Keratinocyte (primary cell): ENCODE results near the gene MOAP1. TPM values are rescaled to one million over a fixed set of nuclear protein-coding genes. Genes with fewer than 3 reads are reported as not detected.
"Not testable (repeated sequence)": the region's sequence is repeated elsewhere in the genome, so short reads cannot be mapped to it uniquely, and the experiment has no call there.

ENCODE experiments used
- DNase-seq: peaks from one replicate; pipeline ENCODE4 v3.0.0-alpha.2; 2011; ENCODE audit warnings: low read depth, missing footprints, low spot score
- FAIRE-seq: peaks from 2 replicates; lab custom pipeline; 2011; peaks lifted over from hg19 to GRCh38; lab: Jason Lieb, UNC
- H2AFZ ChIP-seq: 2 replicates; pipeline ENCODE4 v1.6.0; 2012; ENCODE audit warnings: low read length, control low read depth, inconsistent platforms; ENCODE audit not compliant: control insufficient read depth
- H3K27ac ChIP-seq: 2 replicates; pipeline ENCODE4 v1.5.1; 2011; ENCODE audit warnings: low read length; ENCODE audit not compliant: control insufficient read depth, insufficient read depth
- H3K27me3 ChIP-seq: 3 replicates; pipeline ENCODE4 v1.6.0; 2011; ENCODE audit warnings: low read length; ENCODE audit not compliant: control insufficient read depth, insufficient read depth; ENCODE audit errors: extremely low read depth
- H3K36me3 ChIP-seq, 2 experiments: 2 replicates in 1 of 2; 3 replicates in 1 of 2; pipeline ENCODE4 v1.5.1; 2011; ENCODE audit warnings: low read length in 2 of 2, mild to moderate bottlenecking in 1 of 2; ENCODE audit not compliant: control insufficient read depth in 2 of 2, insufficient read depth in 2 of 2; ENCODE audit errors: extremely low read depth in 1 of 2
- H3K4me1 ChIP-seq: 3 replicates; pipeline ENCODE4 v1.5.1; 2011; ENCODE audit warnings: low read length; ENCODE audit not compliant: control insufficient read depth, insufficient read depth; ENCODE audit errors: extremely low read depth
- H3K4me2 ChIP-seq: 3 replicates; pipeline ENCODE4 v1.6.0; 2011; ENCODE audit warnings: low read depth, low read length; ENCODE audit not compliant: control insufficient read depth, insufficient read depth; ENCODE audit errors: extremely low read depth
- H3K4me3 ChIP-seq, 3 experiments: fragments of 200-600 bp in 1 of 3; sonication (generic) in 1 of 3; 2 replicates in 2 of 3; 3 replicates in 1 of 3; pipeline ENCODE4 v1.5.1; 2011 to 2016; ENCODE audit warnings: low read length in 3 of 3, mild to moderate bottlenecking in 3 of 3, control low read depth in 2 of 3, inconsistent platforms in 1 of 3, low read depth in 1 of 3, mixed read lengths in 1 of 3, mixed run types in 1 of 3, moderate library complexity in 1 of 3; ENCODE audit not compliant: control insufficient read depth in 2 of 3, insufficient read depth in 2 of 3; ENCODE audit errors: extremely low read depth in 1 of 3
- H3K79me2 ChIP-seq: 2 replicates; pipeline ENCODE4 v1.6.0; 2012; ENCODE audit warnings: low read length; ENCODE audit not compliant: control insufficient read depth, insufficient read depth
- H3K9ac ChIP-seq: 3 replicates; pipeline ENCODE4 v1.6.0; 2011; ENCODE audit warnings: low read length; ENCODE audit not compliant: control insufficient read depth, insufficient read depth; ENCODE audit errors: extremely low read depth
- H3K9me1 ChIP-seq: 3 replicates; pipeline ENCODE4 v1.6.0; 2011; ENCODE audit warnings: low read length; ENCODE audit not compliant: control insufficient read depth, insufficient read depth; ENCODE audit errors: extremely low read depth
- H3K9me3 ChIP-seq: 2 replicates; pipeline ENCODE4 v1.5.1; 2012; ENCODE audit warnings: low read depth, low read length; ENCODE audit not compliant: control insufficient read depth
- H4K20me1 ChIP-seq: 3 replicates; pipeline ENCODE4 v1.6.0; 2011; ENCODE audit warnings: low read length; ENCODE audit not compliant: control insufficient read depth, insufficient read depth; ENCODE audit errors: extremely low read depth
- EZH2 ChIP-seq: IDR thresholded peaks from one replicate; pipeline ENCODE4 v1.6.1; 2012; ENCODE audit warnings: inconsistent platforms, mild to moderate bottlenecking, low read length, moderate library complexity
- dilution Hi-C: fragments of 300-500 bp; cut with MboI; formaldehyde crosslinking; loops from one replicate; pipeline ENCODE4 v1.7.0; 2020; ENCODE audit warnings: low sequenced_read_pairs; ENCODE audit not compliant: extremely low pct_ligation_motif_present
- polyA plus RNA-seq, 5 experiments: library from polyadenylated mRNA; depleted of rRNA in 3 of 5; stranded (reverse) in 3 of 5; stranded (forward) in 1 of 5; unstranded in 1 of 5; fragments of >200 nt; gene quantifications; 1 replicate in 1 of 5; 2 replicates in 3 of 5; 3 replicates in 1 of 5; pipeline versions ENCODE4 v1.2.1 to v1.2.3, GENCODE V29; 2011 to 2012; ENCODE audit warnings: missing spikeins in 2 of 5, low read depth in 1 of 5, low replicate concordance in 1 of 5
- TF ChIP-seq, protein P1 (sequence below), 3 experiments: IDR thresholded peaks in 1 of 3; conservative IDR thresholded peaks in 1 of 3; optimal IDR thresholded peaks in 1 of 3; 2 replicates in 2 of 3; 3 replicates in 1 of 3; pipeline versions ENCODE3 to v1.5.1; 2011; ENCODE audit warnings: low read length in 3 of 3, mild to moderate bottlenecking in 3 of 3, moderate library complexity in 2 of 3, control low read depth in 1 of 3, inconsistent platforms in 1 of 3; ENCODE audit not compliant: insufficient read depth in 2 of 3; ENCODE audit errors: extremely low read depth in 1 of 3

MOAP1 gene
- polyA plus RNA-seq, 1 donor (not counting 4 experiments of a cell fraction or from before 2014, with no cell fraction given): 17.2 TPM

DNA sequence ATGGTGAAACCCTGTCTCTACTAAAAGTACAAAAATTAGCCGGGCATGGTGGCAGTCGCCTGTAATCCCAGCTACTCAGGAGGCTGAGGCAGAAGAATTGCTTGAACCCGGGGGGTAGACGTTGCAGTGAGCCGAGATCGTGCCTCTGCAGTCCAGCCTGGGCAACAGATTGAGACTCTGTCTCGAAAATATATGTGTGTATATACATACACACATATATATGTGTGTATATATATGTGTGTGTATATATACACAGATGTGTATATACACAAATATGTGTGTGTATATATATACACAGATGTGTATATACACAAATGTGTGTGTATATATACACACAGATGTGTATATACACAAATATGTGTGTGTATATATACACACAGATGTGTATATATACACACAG lies 26.3 kb downstream of the MOAP1 start:
- H3K4me2 ChIP-seq, H3K9me3 ChIP-seq, H3K27ac ChIP-seq, DNase-seq, H3K9ac ChIP-seq, H3K79me2 ChIP-seq, H3K9me1 ChIP-seq, H3K27me3 ChIP-seq, H2AFZ ChIP-seq, H3K36me3 ChIP-seq, FAIRE-seq, H4K20me1 ChIP-seq, H3K4me3 ChIP-seq, H3K4me1 ChIP-seq, dilution Hi-C loops: not testable (repeated sequence)

DNA sequence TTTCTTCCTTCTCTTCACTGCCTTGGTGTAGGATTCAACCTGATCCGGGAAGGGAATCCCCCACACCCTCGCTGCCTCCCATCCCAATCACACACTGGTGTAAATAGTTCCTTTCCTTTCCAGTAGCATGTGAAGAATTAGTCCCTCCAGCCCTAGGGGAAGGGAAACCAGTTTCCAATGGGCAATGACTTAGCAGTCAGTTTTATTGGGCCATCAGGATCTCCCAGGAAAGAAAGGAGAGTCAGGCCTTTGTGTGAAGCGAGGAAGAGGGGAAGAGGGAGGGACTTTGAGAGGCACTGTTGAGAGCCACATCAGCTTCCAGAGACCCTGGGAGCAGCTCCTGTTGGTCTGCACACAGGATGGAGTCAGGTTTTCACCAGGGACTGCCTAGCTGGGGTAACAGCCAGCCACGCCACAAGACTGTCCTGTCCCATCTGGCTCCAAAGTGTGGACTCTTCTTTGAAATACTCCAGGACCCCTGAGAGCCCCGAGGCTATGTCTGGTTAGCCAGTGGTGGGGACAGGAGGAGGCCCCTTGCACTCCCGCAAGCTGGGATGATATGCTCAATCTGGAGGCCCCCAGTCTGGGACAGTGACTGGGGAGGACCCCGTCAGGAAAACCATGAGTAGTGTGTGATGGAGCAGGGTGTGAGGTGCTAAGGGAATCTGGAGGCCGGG lies 27.9 kb downstream of the MOAP1 start:
- TF ChIP-seq, protein P1, sequence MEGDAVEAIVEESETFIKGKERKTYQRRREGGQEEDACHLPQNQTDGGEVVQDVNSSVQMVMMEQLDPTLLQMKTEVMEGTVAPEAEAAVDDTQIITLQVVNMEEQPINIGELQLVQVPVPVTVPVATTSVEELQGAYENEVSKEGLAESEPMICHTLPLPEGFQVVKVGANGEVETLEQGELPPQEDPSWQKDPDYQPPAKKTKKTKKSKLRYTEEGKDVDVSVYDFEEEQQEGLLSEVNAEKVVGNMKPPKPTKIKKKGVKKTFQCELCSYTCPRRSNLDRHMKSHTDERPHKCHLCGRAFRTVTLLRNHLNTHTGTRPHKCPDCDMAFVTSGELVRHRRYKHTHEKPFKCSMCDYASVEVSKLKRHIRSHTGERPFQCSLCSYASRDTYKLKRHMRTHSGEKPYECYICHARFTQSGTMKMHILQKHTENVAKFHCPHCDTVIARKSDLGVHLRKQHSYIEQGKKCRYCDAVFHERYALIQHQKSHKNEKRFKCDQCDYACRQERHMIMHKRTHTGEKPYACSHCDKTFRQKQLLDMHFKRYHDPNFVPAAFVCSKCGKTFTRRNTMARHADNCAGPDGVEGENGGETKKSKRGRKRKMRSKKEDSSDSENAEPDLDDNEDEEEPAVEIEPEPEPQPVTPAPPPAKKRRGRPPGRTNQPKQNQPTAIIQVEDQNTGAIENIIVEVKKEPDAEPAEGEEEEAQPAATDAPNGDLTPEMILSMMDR (optimal IDR thresholded peaks at IDR 0.05 in 1 of 3, IDR thresholded peaks at IDR 0.05 in 1 of 3, conservative IDR thresholded peaks at IDR 0.05 in 1 of 3; ENCODE audit: extremely low read depth in 1 of 3, insufficient read depth in 2 of 3, low read length in 3 of 3): no peak
- no peak for TF ChIP-seq EZH2
- no peaks in the 10 kb centered on the region for H3K36me3 ChIP-seq
- no peaks in the 10 kb centered on the region for H3K9me3 ChIP-seq
- no peak overlapping the region for H2AFZ ChIP-seq
- FAIRE-seq (no peak), DNase-seq (no peak)
- H3K9me1 ChIP-seq: no peaks in the 10 kb centered on the region
- no peaks in the 10 kb centered on the region for H3K27me3 ChIP-seq
- H3K4me1 ChIP-seq: no peaks in the 10 kb centered on the region
- no peaks in the 10 kb centered on the region for H4K20me1 ChIP-seq
- no peak overlapping the region for H3K9ac ChIP-seq
- H3K79me2 ChIP-seq: no peaks in the 10 kb centered on the region
- no peak overlapping the region for H3K4me3 ChIP-seq
- dilution Hi-C loops: no loop called here
- no peak overlapping the region for H3K4me2 ChIP-seq
- H3K27ac ChIP-seq: no peak overlapping the region

DNA sequence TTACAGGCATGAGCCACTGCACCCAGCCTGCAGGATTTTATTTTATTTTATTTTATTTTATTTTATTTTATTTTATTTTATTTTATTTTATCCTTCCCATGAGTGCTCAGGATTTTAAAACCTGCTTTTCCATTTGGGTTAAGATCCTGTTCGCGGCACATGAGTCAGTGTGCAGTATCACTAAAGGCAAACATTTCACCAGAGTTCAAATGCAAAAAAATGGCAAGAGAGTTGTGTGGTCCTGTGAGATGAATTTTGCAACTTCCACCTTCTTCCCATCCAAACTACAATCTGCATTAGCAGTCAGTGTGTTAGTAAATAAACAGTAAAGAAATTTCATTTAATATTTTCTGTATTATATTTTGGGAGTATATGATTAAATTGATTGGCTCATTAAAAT lies 29.0 kb downstream of the MOAP1 start:
- Histone ChIP-seq H3K36me3 (no peaks in the 10 kb centered on the region), H4K20me1 (no peaks in the 10 kb centered on the region), H3K4me3 (no peak overlapping the region), H3K79me2 (no peaks in the 10 kb centered on the region), H3K4me2 (no peak overlapping the region), H3K27me3 (no peaks in the 10 kb centered on the region), H3K9me1 (no peaks in the 10 kb centered on the region), H3K9ac (no peak overlapping the region), H2AFZ (no peak overlapping the region), H3K4me1 (peaks cover 8% of the 10 kb centered on the region), H3K9me3 (no peaks in the 10 kb centered on the region), H3K27ac (no peak overlapping the region)
- TF ChIP-seq EZH2: no peak
- TF ChIP-seq, protein P1 (optimal IDR thresholded peaks at IDR 0.05 in 1 of 3, IDR thresholded peaks at IDR 0.05 in 1 of 3, conservative IDR thresholded peaks at IDR 0.05 in 1 of 3; ENCODE audit: extremely low read depth in 1 of 3, insufficient read depth in 2 of 3, low read length in 3 of 3): no peak
- dilution Hi-C loops: no loop called here
- no peak for DNase-seq
- no peak for FAIRE-seq
